Measurements from ENCODE around the gene OPCML.

The OPCML gene

DNA sequence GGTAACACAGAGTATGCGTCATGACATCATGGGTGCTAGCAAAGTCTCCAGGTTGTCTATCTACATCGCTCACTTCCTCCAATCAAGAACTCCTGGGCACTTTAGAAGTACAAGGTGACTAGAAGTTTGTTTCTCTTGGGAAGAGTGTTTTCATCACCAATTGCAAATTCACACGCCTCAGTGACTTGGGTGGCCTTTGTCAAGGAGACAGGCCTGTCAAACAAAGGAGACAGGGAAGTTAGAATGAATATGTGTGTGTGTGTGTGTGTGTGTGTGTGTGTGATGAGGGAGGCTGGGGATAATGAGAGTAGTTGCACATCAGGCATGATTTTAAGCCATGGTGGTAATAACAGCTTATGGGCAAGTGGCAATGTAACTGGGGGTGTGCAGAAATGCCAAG, 953.2 kb downstream of the OPCML start:
- H3K27ac ChIP-seq = no peak overlapping the region
- TF ChIP-seq, protein P1, sequence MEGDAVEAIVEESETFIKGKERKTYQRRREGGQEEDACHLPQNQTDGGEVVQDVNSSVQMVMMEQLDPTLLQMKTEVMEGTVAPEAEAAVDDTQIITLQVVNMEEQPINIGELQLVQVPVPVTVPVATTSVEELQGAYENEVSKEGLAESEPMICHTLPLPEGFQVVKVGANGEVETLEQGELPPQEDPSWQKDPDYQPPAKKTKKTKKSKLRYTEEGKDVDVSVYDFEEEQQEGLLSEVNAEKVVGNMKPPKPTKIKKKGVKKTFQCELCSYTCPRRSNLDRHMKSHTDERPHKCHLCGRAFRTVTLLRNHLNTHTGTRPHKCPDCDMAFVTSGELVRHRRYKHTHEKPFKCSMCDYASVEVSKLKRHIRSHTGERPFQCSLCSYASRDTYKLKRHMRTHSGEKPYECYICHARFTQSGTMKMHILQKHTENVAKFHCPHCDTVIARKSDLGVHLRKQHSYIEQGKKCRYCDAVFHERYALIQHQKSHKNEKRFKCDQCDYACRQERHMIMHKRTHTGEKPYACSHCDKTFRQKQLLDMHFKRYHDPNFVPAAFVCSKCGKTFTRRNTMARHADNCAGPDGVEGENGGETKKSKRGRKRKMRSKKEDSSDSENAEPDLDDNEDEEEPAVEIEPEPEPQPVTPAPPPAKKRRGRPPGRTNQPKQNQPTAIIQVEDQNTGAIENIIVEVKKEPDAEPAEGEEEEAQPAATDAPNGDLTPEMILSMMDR (IDR thresholded peaks at IDR 0.05; ENCODE audit: low read depth, low read length) = no peak
- no peaks in the 10 kb centered on the region for H3K36me3 ChIP-seq
- no peak overlapping the region for H3K4me3 ChIP-seq (ENCODE audit: low read depth, low read length)
- no peaks in the 10 kb centered on the region for H3K27me3 ChIP-seq (ENCODE audit: insufficient read depth, low read depth, severe bottlenecking)
- peaks cover 2% of the 10 kb centered on the region for H3K9me3 ChIP-seq (ENCODE audit: severe bottlenecking)
- no peak for DNase-seq

DNA sequence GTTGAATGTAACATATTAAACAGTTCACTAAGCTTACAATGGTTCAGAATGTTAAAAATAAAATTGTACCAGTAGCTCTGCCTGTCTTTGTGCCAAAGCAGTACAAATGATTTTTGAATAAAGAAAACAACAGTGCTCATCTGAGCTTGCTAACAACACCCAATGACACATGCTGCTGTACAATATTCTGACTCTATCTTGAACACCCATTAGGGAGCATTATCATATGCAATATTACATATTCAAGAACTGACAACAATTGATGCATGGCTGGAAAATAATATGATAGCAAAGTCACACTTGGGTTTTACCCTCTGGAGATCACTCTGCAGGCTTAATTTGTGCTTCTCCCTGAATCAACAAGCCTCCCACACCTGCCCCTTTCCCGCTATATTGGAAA, 953.7 kb downstream of the OPCML start:
- Histone ChIP-seq H3K36me3 (no peaks in the 10 kb centered on the region), H3K9me3 (ENCODE audit: severe bottlenecking) (peaks cover 2% of the 10 kb centered on the region), H3K27ac (no peak overlapping the region), H3K27me3 (ENCODE audit: insufficient read depth, low read depth, severe bottlenecking) (no peaks in the 10 kb centered on the region), H3K4me3 (ENCODE audit: low read depth, low read length) (no peak overlapping the region)
- no peak for DNase-seq
- TF ChIP-seq, protein P1 (IDR thresholded peaks at IDR 0.05; ENCODE audit: low read depth, low read length) = no peak

DNA sequence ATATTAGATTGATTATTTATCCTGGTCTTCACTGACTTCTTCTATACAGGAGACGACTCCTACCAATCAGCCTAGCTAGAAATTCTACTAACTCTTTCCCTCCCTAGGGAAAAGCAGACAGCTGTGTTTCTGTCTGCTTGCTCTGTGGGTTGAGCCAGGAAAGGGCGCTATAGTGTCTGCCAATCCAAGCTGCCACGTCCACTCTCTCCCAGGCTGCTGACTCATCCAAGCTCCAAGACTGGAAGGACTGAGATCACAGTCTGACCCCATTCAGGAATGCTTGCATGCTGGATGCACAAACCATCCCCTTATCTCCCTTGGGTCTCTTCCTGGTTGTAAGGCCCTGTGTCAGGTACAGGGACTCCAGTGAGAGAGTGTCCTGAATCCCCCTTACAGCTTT, 955.6 kb downstream of the OPCML start:
- peaks cover 2% of the 10 kb centered on the region for H3K9me3 ChIP-seq (ENCODE audit: severe bottlenecking)
- H3K27ac ChIP-seq = no peak overlapping the region
- no peaks in the 10 kb centered on the region for H3K36me3 ChIP-seq
- DNase-seq = no peak
- TF ChIP-seq, protein P1 (IDR thresholded peaks at IDR 0.05; ENCODE audit: low read depth, low read length) = no peak
- no peak overlapping the region for H3K4me3 ChIP-seq (ENCODE audit: low read depth, low read length)
- H3K27me3 ChIP-seq (ENCODE audit: insufficient read depth, low read depth, severe bottlenecking) = no peaks in the 10 kb centered on the region

DNA sequence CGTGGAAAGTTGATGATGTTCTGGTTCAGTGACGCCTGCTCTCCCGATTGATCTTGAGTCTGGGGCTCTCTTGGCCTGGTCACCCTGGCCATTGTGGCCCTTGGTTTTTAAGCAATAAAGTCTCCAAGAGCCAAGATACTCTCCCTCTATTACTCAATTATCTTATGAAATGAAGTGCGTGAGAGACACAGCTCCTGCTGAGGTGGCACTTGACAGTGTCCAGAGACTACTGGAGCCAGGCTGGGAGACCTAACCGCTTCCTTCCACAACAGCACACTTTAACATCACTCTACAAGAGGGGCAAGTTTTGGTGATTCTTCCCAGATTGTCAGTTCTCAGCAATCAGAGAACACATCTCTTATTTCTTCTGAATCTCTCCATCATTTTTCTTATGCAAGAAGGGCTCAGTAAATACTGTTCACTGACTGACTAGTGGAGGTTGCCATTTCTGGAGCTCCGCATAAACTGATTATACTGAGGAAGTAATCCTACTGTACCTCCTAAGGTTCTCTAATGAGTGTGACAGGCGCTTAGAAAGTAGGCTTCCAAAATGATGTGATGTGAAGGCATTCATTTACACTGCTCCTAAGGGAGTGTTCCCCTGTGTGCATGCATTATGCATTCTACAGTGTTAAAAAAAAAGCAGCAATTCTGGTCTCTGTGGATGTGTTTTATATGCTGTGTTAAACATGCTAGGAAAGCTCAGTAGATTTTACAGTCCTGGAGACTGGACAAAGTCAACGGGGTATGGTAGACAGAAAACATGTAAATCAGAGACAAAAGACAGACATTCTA, 968.0 kb downstream of the OPCML start:
- TF ChIP-seq, protein P1 (IDR thresholded peaks at IDR 0.05; ENCODE audit: low read depth, low read length) = no peak
- Histone ChIP-seq H3K4me3 (ENCODE audit: low read depth, low read length) (no peak overlapping the region), H3K27me3 (ENCODE audit: insufficient read depth, low read depth, severe bottlenecking) (no peaks in the 10 kb centered on the region), H3K27ac (no peak overlapping the region), H3K9me3 (ENCODE audit: severe bottlenecking) (no peaks in the 10 kb centered on the region), H3K36me3 (no peaks in the 10 kb centered on the region)
- no peak for DNase-seq

DNA sequence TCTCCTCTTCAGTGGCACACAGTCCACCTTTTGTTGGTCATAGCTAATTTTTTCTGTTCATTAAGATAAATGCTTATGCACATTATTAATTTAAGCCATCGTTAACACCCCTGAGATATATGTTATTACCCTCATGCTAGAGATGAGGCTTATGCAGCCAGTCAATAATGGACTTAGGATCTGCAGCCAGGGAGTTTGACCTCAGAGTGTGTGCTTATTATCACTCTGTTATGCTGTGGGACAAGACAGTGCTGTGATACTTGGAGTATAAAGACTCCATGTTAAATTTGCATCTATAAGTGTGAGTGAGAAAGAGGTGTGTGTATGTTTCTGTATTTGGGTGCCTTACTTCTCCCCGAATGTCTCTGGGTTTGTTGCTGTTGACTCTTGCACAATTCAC, 969.3 kb downstream of the OPCML start:
- no peak for DNase-seq
- TF ChIP-seq, protein P1 (IDR thresholded peaks at IDR 0.05; ENCODE audit: low read depth, low read length) = no peak
- Histone ChIP-seq H3K4me3 (ENCODE audit: low read depth, low read length) (no peak overlapping the region), H3K27ac (no peak overlapping the region), H3K27me3 (ENCODE audit: insufficient read depth, low read depth, severe bottlenecking) (no peaks in the 10 kb centered on the region), H3K9me3 (ENCODE audit: severe bottlenecking) (no peaks in the 10 kb centered on the region), H3K36me3 (no peaks in the 10 kb centered on the region)

DNA sequence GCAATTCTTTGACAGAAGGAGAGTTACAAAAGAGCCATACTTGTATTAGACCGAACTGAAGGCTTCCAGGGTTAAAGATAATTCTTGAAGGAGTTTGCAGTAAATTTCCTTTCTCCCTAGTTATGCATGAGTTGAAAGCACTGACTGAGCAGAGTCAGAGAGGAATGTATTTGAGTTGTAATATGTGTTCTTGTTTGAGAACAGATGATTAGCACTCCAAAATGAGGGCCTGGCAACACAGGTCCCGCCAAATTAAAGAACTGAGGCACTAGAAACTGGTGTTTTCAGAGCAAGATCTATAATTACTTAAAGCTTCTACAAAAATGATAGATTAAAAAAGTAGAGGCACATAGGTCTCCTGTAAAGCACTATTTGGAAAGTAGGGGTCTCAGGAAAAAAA, 970.4 kb downstream of the OPCML start:
- TF ChIP-seq, protein P1 (IDR thresholded peaks at IDR 0.05; ENCODE audit: low read depth, low read length) = no peak
- Histone ChIP-seq H3K4me3 (ENCODE audit: low read depth, low read length) (no peak overlapping the region), H3K36me3 (no peaks in the 10 kb centered on the region), H3K27ac (no peak overlapping the region), H3K27me3 (ENCODE audit: insufficient read depth, low read depth, severe bottlenecking) (no peaks in the 10 kb centered on the region), H3K9me3 (ENCODE audit: severe bottlenecking) (peaks cover 2% of the 10 kb centered on the region)
- DNase-seq = no peak

All from WERI-Rb-1 (cell line).